Endometrium (tissue), 2 donors: ENCODE measurements around the gene TGFA.

ENCODE experiments used
- FAIRE-seq: peaks from 2 replicates; lab custom pipeline; 2012; peaks lifted over from hg19 to GRCh38; lab: Jason Lieb, UNC
- donor health status: control.
- donor health status: control.

TGFA gene

DNA sequence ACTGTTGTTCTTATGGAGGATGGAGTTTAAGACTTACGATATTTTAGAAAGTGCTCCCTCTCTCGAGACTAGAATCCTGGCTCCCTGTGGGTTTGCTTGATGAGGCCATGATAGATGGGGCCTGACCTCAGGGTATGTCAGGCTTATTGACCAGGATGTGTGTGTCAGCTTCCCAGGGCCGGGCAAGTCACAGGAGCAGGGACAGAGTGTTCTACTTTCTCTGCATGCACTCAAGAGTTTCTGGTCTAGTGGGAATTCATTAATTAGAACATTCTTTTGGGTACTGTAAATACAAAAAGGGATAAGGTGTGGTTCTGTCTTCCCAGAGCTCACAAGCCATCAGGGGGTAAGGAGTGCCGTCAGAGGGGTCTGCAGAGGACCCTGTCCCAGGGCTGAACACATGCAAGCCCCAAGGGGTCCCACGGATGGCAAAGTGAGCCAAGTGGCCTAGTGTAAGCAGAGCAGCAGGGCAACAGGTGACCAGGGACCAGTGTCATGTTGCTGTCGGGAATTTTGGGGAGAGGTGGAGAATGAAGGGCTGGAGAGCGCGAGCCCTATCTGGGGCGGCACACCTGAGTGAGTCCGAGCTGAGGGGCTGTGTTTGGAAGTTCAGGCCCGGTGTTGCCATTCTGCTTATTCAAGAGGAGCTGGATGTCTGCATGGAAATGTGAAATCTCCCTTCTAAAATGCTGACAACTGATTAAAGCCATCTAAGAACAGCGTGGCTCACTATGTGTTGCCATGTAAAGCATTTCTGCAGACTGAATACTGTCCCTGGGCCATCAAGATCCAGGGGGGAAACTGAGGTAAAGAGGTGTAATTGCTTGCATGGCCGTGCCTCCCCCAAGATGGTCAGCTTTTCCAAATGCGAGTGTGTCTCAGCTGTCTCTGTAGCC lies 91.4 kb downstream of the TGFA start:
- FAIRE-seq: no peak

DNA sequence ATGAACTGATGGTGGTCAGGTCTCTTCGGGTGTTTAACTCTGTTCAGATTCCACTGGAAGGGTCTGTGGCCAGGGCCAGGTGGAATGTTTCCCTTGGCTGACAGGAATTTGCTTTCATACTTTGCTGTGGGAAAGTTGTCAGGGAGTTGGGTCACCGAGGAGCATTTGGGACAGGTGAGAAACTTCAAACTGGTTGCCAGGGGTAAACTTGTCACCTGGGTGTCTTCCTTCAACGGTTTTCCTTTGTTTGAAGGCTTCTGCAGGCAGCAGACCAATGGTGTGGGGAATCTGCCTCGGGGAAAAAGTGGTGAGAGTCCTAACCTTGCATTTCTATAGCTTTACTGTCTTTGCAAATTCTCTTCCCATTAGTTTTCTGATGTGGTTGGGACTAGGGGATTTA lies 92.2 kb downstream of the TGFA start:
- FAIRE-seq: no peak

DNA sequence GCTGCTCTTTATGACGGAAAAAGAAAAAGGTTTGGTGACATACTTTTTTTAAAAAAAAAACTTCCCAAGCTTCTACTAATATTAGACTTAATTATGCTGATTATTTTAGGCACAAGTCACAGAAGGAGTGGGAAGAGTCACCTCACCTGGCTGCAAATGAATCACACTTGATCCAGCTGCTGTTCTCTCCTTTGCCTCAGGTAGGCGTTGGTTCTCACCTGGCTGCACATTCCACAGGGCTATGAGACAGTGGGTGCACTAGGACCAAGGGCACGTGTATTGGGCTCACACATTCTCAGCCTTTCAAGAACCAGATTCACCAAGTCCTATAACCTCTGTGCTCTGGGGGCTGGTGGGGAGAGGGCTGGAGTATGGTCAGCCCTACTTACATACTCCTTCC lies 93.3 kb downstream of the TGFA start:
- FAIRE-seq: no peak

DNA sequence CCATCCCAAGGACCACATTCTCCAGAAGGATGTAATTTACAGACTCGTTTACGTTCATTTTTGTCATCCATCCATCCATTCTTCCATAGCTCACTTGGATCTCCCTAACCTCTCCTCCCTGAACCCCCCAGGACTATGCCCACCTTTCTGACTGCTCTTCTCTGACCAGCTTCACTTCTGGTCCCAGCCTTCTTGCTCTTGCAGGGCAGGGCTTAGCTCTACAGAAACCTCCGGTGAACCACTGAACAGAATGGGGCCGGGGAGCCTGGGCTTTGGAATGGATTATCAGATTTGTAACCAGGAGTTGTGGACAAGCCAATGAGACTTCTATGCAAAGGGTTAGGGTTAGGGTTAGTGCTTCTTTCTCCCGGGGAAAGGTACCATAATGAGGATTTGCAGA lies 95.0 kb downstream of the TGFA start:
- FAIRE-seq: no peak

DNA sequence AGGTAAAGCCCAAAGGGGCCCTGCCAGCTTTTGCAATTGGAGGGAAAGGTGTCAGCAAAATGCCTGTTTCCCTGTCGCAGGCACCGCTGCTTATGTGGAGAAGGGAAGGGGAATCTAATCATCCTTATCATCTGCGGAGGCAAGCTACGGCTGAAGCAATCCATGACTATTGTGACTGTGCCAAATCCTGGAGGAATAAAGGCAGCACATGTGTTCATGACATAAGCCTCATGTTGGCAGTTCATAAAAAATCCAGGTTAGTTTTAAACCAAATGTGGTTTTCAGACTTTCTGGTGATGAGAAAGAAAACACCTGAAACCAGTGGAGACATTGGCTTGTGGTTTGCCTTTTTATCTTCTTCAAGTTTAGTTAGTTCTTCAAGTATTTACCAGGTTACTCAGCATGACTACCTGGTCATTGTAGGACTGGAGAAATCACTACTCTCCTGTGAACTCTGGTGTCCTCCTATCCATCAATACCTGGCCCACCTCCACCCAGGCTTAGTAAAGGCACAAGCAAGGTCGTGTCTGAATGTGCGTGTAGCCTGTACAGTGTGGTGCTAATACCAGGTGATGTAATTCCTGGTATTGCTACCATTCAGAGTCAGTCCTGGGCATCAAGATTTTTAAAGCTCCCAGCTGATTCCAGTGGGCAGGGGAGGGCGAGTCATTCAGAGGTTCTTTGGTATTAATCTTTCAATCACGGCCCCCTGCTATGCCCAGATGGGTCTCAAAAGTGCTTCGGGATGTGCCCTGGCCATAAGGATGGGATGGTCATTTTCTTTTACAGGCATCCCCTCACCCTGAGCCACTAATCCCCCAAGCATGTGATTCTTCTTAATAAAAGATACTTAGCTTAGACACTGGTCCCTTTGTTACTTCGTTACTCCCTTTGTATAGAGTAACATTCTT lies 96.8 kb downstream of the TGFA start:
- FAIRE-seq: no peak

DNA sequence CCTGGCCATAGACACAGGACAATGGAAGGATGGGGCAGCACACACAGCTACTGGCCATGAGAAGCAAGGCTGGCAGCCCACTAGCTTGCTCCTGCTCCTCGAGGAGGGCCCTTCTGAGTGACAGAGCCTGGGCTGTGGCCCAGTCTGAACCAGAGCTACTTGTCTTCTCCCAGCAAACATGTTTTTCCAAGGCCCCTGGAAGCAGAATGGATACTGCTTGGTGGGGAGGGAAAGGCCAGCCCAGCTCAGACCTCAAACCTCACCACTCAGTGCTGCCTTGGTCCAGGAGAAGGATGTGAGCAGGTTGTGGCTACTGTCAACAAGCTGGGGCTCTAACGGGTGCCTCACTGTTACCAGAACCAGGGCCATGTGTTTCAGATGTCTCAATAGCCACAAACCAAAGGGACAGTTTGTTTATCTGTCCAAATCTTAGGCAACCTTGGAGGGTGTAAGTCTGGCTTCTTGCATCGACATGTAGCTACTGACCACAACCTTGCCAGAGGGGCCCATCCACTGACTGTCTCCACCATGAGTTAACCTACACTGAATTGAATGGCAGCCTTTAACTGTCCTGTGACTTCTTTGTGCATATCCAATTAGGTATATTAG lies 98.6 kb downstream of the TGFA start:
- no peak for FAIRE-seq

DNA sequence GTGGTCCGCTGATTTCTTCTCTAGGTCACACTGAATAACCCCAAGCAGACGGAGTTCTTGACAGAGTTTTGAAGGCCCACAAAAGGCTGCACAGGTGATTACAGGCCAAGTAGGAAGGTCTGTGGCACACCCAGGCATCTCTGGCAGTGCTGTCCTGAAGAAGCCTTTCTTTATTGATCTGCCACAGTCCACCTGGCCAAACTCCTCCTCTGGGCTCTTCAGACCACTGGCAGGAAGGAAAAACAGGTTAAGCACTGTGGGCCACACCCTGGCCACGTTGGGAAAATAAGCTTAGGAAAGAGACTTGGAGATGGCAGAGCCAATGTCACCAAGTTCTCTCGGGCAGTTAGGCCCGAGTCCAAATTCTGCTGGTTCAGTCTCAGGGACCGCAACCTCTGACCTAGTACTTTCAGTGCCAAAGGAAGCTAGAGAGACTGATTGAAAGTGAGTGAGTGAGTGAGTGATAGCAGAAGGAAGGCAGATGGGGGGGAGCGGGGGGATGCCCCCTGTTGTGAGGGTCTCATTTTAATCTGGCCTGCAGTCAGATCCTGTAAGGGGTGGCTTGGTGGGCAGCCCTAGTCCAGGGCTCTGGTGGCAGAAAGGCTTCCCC lies 102.9 kb downstream of the TGFA start:
- no peak for FAIRE-seq

DNA sequence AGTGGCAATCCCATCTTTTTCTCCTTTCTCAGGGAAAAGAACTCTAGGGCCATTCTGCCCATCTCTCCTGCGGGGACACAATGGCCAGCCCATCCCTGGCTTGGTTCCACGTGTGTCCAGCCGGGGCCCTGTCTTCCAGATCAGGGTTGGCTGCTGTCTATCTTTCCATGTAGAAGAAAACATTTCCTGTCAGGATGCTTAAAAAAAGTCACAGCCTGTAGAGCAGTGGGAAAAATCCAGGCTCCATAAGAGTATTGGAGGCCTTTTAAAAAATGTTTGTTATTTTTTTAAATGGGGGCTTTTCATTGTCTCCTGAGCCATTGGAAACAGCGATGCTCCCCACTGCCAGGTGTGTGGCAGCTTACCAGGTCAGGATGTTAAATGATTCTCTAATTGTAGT lies 105.6 kb downstream of the TGFA start:
- no peak for FAIRE-seq

DNA sequence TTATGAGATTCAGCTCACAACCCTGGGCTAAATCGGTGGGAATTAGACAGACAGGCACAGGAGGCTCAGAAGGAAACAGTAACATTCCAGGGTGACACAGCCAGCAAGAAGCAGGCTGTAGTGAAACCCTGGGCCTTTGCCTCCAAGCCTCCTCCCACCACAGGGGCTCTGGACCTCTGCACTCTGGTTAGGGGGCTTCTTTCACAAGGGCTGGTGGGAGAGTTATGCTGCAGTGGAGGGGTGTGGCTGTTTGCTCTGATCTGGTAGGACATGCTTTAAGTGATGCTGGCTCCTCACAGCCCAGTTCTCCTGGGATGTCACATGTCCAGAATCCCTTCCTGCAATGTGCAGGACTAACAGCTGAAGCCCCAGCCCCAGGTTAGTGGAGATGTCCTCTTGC lies 109.9 kb downstream of the TGFA start:
- no peak for FAIRE-seq

DNA sequence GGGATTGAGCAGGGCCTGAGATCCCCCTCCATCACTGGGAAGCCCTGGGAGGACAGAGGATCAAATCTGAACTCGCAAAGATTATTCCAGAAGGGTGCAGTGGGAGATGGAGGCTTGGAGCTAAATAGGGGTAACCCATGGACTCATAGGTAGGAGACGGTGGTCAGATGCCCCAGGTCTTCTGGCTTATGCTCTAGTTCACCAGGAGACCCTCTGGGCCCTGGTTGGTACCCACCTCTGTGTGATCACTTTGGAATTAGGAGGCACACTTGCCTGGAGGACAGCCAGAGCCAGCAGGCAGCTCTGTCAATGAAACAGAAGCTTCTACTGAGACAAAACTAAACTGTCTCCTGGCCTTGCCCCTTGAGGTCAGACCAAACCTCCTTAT lies 110.6 kb downstream of the TGFA start:
- FAIRE-seq: no peak

DNA sequence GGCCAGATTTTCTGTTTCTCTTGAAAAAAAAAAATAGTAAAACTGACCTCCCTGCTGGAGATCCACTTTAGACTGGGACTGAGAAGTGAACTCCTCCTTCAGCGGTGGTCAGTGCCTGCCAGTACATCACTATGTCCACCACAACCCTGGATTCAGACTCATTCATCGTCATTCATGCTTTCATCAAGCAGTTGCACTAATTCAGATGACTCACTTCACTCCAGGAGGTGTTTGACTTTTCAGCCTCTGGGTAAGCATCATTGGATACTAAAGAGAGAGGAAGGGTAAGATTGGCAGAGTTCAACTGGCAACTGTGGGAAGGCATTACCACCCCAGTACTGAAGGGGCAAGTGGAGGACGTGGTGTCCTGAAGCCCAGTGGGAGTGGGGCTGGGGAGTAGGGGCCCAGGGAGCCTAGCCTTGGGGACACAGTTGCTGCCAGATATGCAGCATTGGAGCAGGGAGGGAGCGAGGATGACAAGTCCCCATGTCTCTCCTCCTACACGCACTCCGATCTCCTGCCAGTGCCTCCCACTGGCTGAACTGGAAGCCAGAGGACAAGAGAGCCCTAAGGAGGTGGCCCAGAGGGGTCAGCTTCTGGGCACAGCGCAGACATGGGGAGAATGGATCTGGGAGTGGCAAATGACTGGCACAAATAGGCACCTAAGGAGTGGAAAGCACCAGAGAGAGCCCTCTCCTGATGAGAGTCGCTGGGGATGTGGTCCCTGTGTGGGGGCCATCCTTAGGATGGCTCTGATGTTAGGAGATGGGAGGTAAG lies 111.1 kb downstream of the TGFA start:
- no peak for FAIRE-seq

DNA sequence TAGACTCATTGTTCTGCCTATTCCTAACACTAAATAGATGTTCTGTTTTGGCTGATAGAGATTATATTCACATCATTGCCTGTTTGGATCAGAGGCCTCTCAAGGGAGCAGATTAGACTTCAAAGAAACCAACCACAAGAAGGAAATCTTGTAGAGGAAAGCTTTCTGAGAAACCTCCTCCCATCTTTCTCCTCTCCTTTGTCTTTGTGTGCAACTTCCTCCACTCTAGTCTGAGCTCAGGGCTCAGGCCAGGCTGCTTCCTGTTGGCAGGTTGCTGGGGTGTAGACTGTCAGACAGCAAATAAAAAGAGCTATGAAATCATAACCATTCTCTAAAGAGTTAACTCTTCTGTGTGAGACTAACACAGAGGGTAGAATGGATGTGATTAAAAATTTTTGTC lies 113.0 kb downstream of the TGFA start:
- FAIRE-seq: no peak

DNA sequence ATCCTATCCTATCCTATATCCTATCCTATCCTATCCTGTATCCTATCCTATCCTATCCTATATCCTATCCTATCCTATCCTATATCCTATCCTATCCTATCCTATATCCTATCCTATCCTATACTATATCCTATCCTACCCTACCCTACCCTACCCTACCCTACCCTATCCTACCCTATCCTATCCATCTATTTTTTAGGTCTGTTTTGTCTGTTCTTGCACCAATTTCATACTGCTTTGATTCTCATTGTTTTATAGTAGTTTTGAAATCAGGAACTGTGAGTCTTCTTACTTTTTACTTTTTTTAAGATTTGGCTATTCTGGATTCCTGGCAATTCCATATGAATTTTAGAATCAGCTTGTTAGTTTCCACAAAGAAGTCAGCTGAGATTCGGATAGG lies 118.5 kb downstream of the TGFA start:
- FAIRE-seq: no peak

DNA sequence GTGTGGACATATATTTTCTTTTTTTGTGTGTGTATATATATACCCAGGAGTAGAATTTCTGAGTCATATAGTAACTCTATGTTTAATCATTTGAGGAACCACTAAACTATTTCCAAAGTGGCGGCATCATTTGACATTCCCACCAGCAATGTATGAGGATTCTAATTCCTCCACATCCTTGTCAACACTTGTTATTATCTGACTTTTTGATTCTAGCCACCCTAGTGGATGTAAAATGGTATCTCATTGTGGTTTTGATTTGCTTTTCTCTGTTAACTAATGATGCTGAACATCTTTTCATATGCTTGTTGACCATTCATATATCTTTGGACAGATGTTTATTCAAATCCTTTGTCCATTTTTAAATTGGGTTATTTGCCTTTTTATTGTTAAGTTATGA lies 120.3 kb downstream of the TGFA start:
- no peak for FAIRE-seq

DNA sequence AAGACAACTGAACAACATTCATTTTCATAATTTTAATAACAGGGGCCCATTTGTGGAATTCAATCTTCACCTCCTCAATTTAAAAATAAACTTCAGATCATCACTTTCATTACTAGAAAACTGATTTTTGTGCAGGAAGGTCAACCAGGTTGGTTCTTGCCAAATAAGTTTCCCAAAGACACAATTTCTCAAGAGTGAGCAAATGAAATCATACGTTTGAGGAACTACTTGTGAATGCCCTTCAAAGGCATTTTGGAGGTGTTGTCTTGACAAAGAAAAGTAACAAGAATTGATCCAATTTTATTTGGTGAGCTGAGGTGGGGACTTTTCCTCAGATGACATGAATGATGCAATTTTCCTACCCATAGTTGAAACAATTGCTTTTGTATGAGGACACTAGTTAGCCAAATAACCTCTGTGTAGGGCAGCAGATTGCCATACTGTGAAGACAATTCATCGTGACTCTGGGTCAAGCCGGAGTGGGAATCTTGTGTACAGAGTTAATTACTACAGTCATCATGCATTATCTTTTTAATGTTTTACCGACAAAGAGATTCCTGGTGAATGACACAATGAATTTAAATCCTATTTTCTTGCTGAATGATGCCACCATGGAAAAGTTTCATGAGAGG lies 121.8 kb downstream of the TGFA start:
- no peak for FAIRE-seq

DNA sequence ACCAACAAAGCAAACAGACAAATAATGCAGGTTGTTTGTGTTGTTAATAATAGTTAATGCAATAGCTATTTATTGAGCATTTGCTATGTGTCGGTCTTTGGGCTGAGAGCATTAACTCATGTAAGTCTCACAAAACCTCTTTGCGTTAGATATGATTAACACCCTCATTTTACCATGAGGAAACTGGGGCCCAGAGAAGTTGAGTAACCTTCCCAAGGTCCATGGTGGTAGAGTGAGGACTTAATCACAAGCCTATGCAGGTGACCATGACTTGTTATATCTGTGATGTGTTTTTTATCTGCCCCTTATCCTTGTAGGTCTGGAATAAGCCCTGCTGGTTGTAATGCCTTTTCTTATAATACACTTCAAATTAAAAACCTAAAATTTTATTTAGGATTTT lies 127.3 kb downstream of the TGFA start:
- no peak for FAIRE-seq

DNA sequence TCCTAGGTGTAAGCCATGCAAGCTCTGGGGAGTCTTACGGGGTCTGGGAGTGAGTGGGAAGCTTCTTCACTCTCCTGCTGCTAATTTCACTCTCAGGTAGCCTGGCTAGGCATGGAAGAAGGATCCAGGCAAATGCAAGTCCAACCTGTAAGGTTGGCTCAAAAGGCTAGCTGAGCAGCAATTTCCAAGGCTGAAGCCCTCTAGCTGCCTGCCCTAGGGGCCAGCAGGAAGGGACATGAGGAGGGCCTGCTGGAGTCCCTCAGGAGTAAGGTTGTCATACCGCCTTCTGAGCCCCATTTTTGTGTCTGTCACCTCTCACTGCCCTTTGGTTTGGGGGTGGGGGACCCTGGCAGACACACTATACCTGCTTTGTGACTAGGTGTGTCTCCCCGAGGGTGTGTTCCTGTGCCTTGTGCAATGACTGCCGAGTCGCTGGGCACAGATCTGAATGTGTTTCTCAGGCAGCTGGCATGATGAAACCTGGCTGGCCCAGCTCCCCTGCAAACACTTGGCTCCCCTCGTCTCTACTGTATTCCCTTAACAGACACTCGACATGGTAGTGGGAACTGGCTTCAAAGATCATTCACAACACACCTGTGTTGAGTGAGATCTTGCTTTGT lies 127.8 kb downstream of the TGFA start:
- FAIRE-seq: no peak

DNA sequence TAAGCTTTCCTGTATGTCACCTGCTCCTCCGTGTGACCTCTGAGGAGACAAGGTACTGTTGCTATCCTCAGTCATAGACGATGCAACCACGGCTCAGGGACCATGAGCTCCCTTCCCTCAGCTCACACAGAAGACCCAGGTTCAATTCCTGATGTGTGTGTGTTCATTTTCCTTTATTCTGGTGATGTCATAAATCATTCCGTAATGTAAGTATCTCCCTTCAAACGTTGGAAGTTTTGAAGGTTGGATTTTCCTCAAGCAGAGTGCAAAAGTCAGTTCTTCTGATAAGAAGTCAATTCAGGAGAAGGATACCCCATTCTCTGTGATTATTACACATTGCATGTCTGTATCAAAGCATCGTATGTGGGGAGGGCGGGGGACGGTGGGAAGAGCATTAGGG lies 132.9 kb downstream of the TGFA start:
- FAIRE-seq: no peak

DNA sequence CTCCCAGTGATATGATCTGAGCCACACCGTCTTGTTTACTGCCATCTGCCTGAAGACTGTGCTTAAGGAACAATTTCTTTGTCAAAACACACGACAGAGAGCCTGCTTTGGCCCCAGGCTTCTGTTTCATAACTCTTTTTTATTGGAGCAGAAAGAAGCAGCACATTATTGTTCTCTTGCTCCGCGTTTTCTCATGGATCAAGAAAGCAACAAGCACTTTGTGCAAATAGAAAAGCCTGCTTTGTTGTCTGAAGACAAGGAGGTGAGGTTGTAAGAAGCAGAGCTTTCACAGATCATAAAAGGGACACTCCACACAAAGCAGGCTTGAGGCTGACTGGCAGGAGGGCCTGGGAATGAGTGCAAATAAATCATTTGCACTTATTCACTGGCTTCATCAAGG lies 133.5 kb downstream of the TGFA start:
- FAIRE-seq: no peak

DNA sequence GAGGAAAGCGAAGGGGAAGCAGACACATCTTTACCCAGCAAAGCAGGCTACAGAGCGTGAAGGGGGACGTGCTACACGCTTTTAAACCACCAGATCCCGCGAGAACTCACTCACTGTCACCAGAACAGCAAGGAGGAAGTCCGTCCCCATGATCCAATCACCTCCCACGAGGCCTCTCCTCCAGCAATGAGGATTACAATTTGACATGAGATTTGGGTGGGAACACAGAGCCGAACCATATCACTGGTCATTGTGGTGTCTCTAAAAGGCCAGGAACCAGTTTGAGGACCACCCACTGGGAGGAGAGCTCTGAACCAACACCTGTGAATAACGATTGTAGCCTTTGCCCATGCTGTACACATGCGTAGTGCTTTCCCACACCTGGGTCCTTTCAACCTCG lies 135.1 kb downstream of the TGFA start:
- FAIRE-seq: no peak

DNA sequence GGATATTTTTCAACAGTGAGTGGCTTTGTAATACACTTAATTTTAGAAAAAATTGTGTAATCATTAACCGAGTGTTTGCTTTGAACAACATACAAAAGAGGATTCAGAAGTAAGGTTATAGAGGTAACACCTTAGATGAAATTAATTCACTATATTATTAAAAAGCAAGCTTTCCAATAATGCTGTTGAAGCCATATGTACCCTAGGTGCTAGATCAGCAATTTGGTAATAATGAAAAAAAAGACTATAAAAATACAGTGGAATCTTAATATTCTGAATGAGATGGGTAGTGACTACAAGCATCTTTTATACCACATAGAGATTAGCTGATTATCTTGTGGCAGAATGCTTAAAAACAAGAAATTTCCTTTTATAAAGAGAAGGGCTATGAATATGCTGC lies 136.6 kb downstream of the TGFA start:
- no peak for FAIRE-seq
